Measurements from ENCODE around the gene MROH8.

Gene MROH8

DNA sequence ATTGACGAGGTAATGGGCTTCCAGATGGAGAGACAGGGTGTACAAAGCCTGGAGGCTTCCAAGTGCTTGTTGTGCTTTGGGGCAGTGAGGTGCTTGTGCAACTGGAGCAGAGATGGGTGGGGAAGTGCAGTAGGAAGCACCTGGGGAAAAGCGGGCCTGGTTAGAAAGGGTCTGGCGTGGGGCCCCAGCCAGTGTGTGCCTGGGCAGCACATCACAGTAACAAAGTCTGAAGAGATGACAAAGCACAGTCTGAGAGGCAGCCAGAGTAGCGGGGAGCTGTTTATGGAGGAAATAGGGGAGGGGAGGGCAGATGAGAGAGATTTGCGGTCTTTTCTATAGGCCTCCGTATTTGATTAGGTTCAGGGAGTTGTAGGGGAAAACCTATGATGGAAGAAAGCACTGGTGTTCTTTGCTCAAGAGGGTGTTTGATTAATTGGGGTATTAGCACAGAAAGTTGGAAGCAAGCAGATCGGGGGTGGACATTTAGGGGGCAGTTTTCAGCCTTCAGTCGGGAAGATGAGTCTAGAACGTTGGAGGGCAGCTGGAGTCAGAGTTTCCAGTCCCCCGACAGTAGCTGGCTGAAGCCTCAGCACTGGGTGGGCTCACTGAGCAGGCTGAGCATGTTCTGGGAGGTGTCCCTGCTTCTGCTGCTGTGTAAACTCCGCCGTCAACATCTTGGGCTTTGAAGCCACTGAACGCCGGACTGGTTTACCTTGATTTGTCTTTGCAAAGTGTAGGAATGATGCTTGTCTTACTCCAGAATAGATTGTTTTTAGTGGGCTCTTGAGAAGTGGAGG lies 15.5 kb upstream of the MROH8 start:
- no peak overlapping the region for H3K27ac ChIP-seq (ENCODE audit: low read depth, low read length)

DNA sequence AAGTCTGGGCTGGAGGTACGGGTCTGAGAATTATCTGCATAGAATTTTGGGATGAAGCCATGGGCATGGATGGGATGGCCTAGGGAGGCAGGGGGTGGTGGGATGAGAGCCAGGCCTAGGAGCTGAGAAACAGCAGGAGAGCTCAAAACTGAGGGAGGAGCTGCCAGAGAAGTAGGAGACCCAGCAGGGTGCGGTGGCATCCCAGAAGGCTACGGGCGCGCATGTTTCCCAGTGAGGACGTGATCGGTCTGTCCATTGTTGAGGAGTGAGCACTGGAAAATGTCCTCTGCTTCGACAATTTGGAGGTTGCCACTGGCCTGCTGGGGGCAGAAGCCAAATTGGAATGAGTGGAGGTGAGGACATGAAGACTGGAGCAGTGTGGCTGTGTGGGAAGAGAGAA lies 14.5 kb upstream of the MROH8 start:
- Histone ChIP-seq H3K36me3 (ENCODE audit: insufficient read depth, low read length) (peaks cover 2% of the 10 kb centered on the region), H3K27me3 (ENCODE audit: control insufficient read depth in 1 of 2, insufficient read depth in 2 of 2, low read length in 2 of 2) (no peaks in the 10 kb centered on the region), H3K9me3 (ENCODE audit: low read length) (no peaks in the 10 kb centered on the region), H3K4me3 (ENCODE audit: low read depth in 1 of 2, low read length in 2 of 2) (no peak overlapping the region), H3K27ac (ENCODE audit: low read depth, low read length) (no peak overlapping the region), H3K4me1 (ENCODE audit: insufficient read depth, low read length) (peaks cover 47% of the 10 kb centered on the region), H3K9ac (ENCODE audit: low read length) (no peak overlapping the region)

More for the DNA sequence above, 15.5 kb upstream of the MROH8 start:
- Histone ChIP-seq H3K9me3 (ENCODE audit: low read length) (no peaks in the 10 kb centered on the region), H3K27me3 (ENCODE audit: control insufficient read depth in 1 of 2, insufficient read depth in 2 of 2, low read length in 2 of 2) (no peaks in the 10 kb centered on the region), H3K4me1 (ENCODE audit: insufficient read depth, low read length) (peaks cover 40% of the 10 kb centered on the region), H3K36me3 (ENCODE audit: insufficient read depth, low read length) (peaks cover 12% of the 10 kb centered on the region), H3K9ac (ENCODE audit: low read length) (no peak overlapping the region), H3K4me3 (ENCODE audit: low read depth in 1 of 2, low read length in 2 of 2) (no peak overlapping the region)

DNA sequence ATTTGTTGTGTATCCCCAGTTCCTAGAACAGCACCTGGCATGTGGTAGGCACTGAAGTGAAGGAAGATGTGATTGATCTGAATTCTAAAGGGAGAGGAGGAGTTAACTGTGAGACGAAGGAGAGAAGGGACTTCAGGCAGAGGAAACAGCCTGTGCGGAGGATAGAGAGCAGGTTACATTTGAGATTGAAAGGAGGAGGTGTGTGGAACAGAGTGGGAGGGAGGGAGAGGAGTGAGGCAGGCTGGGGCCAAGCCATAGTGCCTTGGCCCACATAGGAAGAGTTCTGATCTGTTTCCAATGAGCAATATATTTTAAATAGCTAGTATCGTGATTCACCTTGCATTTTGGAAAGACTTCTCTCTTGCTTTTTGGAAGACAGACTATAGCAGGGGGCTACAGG lies 13.9 kb upstream of the MROH8 start:
- Histone ChIP-seq H3K4me3 (ENCODE audit: low read depth in 1 of 2, low read length in 2 of 2) (no peak overlapping the region), H3K9ac (ENCODE audit: low read length) (no peak overlapping the region), H3K4me1 (ENCODE audit: insufficient read depth, low read length) (peaks cover 47% of the 10 kb centered on the region), H3K27ac (ENCODE audit: low read depth, low read length) (no peak overlapping the region), H3K27me3 (ENCODE audit: control insufficient read depth in 1 of 2, insufficient read depth in 2 of 2, low read length in 2 of 2) (no peaks in the 10 kb centered on the region), H3K36me3 (ENCODE audit: insufficient read depth, low read length) (no peaks in the 10 kb centered on the region), H3K9me3 (ENCODE audit: low read length) (no peaks in the 10 kb centered on the region)

DNA sequence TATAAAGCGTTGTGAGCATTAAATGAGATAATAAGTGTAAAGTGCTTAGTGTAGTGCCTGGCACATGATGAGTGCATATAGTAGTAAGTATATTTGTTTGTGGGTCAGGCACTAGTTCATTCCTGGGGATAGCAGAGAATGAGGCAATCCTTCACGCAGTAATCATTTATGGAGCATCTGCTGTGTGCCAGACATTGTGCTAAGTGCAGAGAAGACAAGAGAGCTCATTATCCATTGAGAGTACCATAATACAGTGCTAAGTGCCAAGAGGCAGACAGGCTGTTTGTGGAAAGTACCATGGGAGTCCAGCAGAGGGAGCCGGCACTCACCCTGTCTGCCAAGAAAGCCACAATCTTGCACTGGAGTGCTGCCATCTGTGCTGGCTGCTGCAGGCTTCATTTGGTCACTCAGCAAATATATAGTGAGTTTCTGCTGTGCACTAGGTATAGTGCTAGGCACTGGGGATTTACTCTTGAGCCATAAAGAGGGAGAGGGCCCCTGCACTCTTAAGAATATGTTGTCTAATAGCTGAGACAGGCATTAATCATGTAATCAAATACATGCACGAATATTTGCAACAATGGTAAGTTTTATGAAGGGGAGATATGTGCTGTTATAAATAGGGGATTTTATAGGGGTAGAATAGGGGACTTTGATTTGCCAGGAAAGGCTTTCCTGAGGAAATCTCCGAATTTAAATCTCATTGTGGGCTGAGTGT lies 12.9 kb upstream of the MROH8 start:
- Histone ChIP-seq H3K4me1 (ENCODE audit: insufficient read depth, low read length) (peaks cover 47% of the 10 kb centered on the region), H3K4me3 (ENCODE audit: low read depth in 1 of 2, low read length in 2 of 2) (no peak overlapping the region), H3K9ac (ENCODE audit: low read length) (no peak overlapping the region), H3K9me3 (ENCODE audit: low read length) (no peaks in the 10 kb centered on the region), H3K27ac (ENCODE audit: low read depth, low read length) (no peak overlapping the region), H3K27me3 (ENCODE audit: control insufficient read depth in 1 of 2, insufficient read depth in 2 of 2, low read length in 2 of 2) (no peaks in the 10 kb centered on the region), H3K36me3 (ENCODE audit: insufficient read depth, low read length) (no peaks in the 10 kb centered on the region)

DNA sequence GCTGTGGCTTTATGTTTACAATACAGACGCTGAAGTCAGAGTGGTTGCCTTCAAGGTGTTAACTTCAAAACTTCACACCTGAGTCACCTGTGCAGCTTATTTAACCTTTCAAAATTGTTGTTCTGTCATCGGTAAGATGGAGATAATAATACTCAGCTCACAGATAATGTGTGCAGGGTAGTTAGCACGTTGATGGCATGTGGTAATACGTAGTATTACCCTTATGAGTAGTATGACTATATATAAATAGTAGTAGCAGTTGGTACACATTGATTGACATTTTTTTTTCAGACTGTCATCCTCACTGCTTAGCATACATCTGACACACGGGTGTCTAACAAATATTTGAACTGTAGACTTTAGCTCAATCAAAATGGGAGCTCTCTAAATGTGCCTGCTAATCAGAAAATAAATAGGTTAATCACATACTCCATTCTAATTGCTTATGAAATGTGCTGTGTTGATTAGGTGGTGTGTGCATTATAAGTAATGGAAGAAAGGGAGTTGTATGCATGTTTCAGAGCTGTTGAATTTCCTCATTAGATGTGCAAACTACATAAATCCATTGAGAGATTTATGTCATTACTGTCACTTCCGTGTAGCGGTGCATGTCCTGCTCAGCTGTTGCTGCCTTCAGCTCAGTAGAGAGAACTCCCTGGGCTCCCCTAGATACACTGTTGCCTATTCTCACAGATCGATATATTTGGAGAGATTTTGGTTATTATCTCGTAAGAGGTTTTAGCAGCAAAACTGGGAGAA lies 11.2 kb upstream of the MROH8 start:
- Histone ChIP-seq H3K9ac (ENCODE audit: low read length) (no peak overlapping the region), H3K4me3 (ENCODE audit: low read depth in 1 of 2, low read length in 2 of 2) (no peak overlapping the region), H3K27me3 (ENCODE audit: control insufficient read depth in 1 of 2, insufficient read depth in 2 of 2, low read length in 2 of 2) (no peaks in the 10 kb centered on the region), H3K27ac (ENCODE audit: low read depth, low read length) (no peak overlapping the region), H3K9me3 (ENCODE audit: low read length) (no peaks in the 10 kb centered on the region), H3K36me3 (ENCODE audit: insufficient read depth, low read length) (peaks cover 14% of the 10 kb centered on the region), H3K4me1 (ENCODE audit: insufficient read depth, low read length) (peaks cover 44% of the 10 kb centered on the region)

DNA sequence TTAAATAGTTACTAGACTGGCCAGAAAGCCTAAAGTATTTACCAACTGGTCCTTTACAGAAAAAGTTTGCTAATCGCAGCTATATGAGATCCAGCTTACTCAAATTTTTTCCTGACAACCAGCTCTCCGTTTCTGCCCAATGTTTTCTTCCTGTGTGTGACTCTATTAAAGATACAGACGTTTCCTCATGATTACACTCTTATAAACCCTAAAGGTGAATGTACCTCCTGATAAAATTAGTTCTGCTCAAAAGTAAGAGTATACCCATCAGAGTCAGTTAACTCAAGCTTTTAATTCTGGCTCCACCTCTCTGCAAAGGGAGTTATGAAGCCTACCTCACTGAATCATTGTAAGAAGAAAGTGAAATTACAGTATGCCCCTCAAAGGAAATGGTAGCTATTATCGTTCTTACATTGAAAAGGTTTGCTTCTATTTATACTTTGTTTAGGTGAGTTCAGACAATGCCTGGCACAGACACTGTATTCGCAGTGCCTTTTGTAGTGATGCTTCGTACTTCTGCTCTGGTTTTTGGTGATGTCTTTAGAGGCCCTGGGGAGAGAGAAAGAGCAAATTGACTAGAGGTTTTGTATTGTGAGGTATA lies 10.2 kb upstream of the MROH8 start:
- Histone ChIP-seq H3K36me3 (ENCODE audit: insufficient read depth, low read length) (peaks cover 15% of the 10 kb centered on the region), H3K4me1 (ENCODE audit: insufficient read depth, low read length) (peaks cover 34% of the 10 kb centered on the region), H3K27ac (ENCODE audit: low read depth, low read length) (no peak overlapping the region), H3K9ac (ENCODE audit: low read length) (no peak overlapping the region), H3K27me3 (ENCODE audit: control insufficient read depth in 1 of 2, insufficient read depth in 2 of 2, low read length in 2 of 2) (no peaks in the 10 kb centered on the region), H3K9me3 (ENCODE audit: low read length) (no peaks in the 10 kb centered on the region), H3K4me3 (ENCODE audit: low read depth in 1 of 2, low read length in 2 of 2) (no peak overlapping the region)

DNA sequence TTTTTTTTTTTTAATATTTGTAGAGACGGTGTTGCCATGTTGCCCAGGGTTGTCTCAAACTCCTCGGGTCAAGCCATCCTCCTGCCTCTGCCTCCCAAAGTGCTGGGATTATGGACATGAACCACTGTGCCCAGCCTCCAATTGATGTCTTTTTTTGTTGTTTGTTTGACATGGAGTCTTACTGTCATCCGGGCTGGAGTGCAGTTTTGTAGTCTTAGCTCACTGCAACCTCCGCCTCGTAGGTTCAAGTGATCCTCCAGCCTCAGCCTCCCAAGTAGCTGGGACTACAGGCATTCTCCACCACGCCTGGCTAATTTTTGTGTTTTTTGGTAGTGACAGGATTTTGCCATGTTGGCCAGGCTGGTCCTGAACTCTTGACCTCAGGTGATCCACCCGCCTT lies 9.4 kb upstream of the MROH8 start:
- no peaks in the 10 kb centered on the region for H3K27me3 ChIP-seq (ENCODE audit: control insufficient read depth in 1 of 2, insufficient read depth in 2 of 2, low read length in 2 of 2)
- H3K9ac ChIP-seq (ENCODE audit: low read length), result no peak overlapping the region
- H3K4me3 ChIP-seq (ENCODE audit: low read depth in 1 of 2, low read length in 2 of 2), result no peak overlapping the region
- no peaks in the 10 kb centered on the region for H3K9me3 ChIP-seq (ENCODE audit: low read length)
- H3K27ac ChIP-seq (ENCODE audit: low read depth, low read length), result no peak overlapping the region
- peaks cover 15% of the 10 kb centered on the region for H3K36me3 ChIP-seq (ENCODE audit: insufficient read depth, low read length)
- peaks cover 32% of the 10 kb centered on the region for H3K4me1 ChIP-seq (ENCODE audit: insufficient read depth, low read length)

DNA sequence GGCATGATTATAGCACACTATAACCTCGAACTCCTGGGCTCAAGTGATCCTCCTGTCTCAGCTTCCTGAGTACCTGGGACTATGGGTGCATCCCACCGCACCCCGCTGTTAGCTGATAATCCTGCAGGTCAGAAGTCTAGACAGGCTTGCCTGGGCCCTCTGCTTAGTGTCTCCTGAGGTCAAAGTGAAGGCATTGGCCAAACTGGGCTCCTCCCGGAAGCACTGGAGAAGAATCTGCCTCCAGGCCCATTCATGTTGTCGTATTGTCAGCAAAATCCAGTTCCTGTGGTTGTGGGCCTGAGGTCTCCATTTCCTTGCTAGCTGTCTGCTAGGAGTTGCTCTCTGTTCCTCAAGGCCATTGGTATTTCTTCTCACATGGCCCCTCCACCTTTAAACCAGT lies 6.3 kb upstream of the MROH8 start:
- no peak overlapping the region for H3K4me3 ChIP-seq (ENCODE audit: low read depth in 1 of 2, low read length in 2 of 2)
- H3K9ac ChIP-seq (ENCODE audit: low read length), result no peak overlapping the region
- peaks cover 17% of the 10 kb centered on the region for H3K4me1 ChIP-seq (ENCODE audit: insufficient read depth, low read length)
- H3K36me3 ChIP-seq (ENCODE audit: insufficient read depth, low read length), result peaks cover 15% of the 10 kb centered on the region
- no peaks in the 10 kb centered on the region for H3K27me3 ChIP-seq (ENCODE audit: control insufficient read depth in 1 of 2, insufficient read depth in 2 of 2, low read length in 2 of 2)
- no peaks in the 10 kb centered on the region for H3K9me3 ChIP-seq (ENCODE audit: low read length)
- H3K27ac ChIP-seq (ENCODE audit: low read depth, low read length), result no peak overlapping the region

DNA sequence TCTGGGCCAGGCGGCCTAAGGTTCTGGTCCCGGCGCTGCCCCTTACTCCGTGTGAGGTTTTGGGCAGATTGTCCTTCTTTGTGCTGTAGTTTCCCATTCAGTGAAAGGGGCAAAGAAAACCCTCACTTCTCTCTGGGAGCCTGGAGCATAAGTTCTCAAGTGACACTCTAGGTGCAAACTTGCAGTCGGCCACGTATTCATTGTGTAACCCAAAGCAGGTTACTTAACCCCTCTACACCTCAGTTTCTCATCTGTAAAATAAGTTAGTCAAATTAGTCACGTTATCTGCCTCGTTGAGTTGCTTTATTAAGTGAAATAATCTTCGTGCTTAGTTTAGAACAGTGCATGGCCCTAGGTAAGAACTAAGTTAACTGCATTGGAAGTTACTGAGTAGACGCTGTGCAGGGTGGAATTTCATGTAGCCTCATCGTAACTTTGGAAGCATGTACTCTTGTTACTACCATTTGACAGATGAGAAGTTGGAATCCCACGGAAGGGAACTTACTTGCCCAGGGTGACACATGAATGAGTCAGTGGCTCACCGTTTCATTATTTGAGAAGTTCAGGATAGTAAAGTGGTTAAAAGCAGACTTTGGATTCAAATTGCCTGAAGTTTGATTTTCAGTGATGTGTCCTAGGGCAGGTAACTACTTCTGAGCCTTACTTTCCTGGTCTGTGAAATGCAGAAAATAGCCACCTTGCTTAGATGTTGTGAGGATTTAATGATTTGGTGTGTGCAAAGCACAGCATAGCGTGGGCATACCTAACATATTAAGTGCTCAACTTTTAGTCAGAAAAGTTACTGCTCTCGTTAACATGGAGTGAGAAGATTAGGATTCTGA lies 556 bp upstream of the MROH8 start:
- H3K4me3 ChIP-seq (ENCODE audit: low read depth in 1 of 2, low read length in 2 of 2), result peak overlapping the region; percentile 83 to 94
- no peaks in the 10 kb centered on the region for H3K27me3 ChIP-seq (ENCODE audit: control insufficient read depth in 1 of 2, insufficient read depth in 2 of 2, low read length in 2 of 2)
- H3K4me1 ChIP-seq (ENCODE audit: insufficient read depth, low read length), result peaks cover 19% of the 10 kb centered on the region
- H3K9ac ChIP-seq (ENCODE audit: low read length), result peak overlapping the region; percentile 56
- H3K36me3 ChIP-seq (ENCODE audit: insufficient read depth, low read length), result no peaks in the 10 kb centered on the region
- peak overlapping the region; percentile 98 for H3K27ac ChIP-seq (ENCODE audit: low read depth, low read length)
- H3K9me3 ChIP-seq (ENCODE audit: low read length), result no peaks in the 10 kb centered on the region

DNA sequence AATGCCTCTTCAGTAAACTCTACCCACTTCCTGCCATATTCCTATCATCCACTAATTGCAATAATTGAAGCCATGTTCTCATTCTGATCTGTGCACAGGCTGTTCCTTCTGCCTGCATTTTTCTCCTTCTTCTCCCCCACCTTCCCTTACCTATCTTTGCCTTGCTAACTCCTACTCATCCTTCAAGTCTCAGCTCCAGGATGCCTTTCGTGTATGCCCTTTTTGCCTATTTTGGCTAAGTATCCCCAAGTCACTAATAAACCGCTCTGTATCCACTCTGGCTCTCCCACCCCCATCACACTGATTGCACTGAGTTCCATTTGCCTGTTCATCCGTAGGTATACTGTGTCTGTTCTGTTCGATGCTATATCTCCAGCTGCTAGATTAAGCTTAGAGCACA lies 6.5 kb downstream of the MROH8 start:
- no peaks in the 10 kb centered on the region for H3K9me3 ChIP-seq (ENCODE audit: low read length)
- H3K4me3 ChIP-seq (ENCODE audit: low read depth in 1 of 2, low read length in 2 of 2), result no peak overlapping the region
- H3K27ac ChIP-seq (ENCODE audit: low read depth, low read length), result no peak overlapping the region
- H3K9ac ChIP-seq (ENCODE audit: low read length), result no peak overlapping the region
- H3K36me3 ChIP-seq (ENCODE audit: insufficient read depth, low read length), result no peaks in the 10 kb centered on the region
- no peaks in the 10 kb centered on the region for H3K27me3 ChIP-seq (ENCODE audit: control insufficient read depth in 1 of 2, insufficient read depth in 2 of 2, low read length in 2 of 2)
- peaks cover 5% of the 10 kb centered on the region for H3K4me1 ChIP-seq (ENCODE audit: insufficient read depth, low read length)

All from muscle layer of colon (tissue), 2 donors.